ACHN (cell line): ENCODE data around the gene ADAD2.
"Not testable (repeated sequence)": the region's sequence is repeated elsewhere in the genome, so short reads cannot be mapped to it uniquely, and the experiment has no call there.

Source experiments
- DNase-seq: peaks from one replicate; pipeline ENCODE4 v3.0.0-alpha.2; 2015
- in situ Hi-C: cut with HindIII; loops from 2 replicates; pipeline ENCODE4 v1.10.0; 2017; ENCODE audit warnings: low sequenced_read_pairs, low pct_ligation_motif_present, low pct_unique_long_range_greater_than_20kb

Gene ADAD2

DNA sequence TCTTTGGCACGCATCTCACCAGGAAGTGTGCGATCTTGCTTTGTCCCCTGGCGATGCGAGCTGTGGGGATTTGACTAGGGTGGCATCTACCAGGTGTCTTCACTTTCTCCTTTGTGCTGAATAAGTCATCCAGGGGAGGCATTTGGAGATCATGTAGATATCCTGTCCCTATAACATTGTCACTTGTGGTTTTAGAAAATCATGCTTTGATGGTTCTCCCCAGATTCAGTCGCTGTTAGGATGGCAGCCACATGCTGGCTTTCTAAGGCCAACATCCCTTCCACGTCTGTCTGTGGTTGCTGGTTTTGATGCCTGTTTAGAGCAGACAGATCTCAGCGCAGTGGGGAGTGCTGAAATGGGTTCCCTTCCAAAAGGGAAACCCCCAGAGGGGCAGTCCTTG lies 2.5 kb downstream of the ADAD2 start:
- in situ Hi-C loops, result no loop called here
- DNase-seq, result no peak

DNA sequence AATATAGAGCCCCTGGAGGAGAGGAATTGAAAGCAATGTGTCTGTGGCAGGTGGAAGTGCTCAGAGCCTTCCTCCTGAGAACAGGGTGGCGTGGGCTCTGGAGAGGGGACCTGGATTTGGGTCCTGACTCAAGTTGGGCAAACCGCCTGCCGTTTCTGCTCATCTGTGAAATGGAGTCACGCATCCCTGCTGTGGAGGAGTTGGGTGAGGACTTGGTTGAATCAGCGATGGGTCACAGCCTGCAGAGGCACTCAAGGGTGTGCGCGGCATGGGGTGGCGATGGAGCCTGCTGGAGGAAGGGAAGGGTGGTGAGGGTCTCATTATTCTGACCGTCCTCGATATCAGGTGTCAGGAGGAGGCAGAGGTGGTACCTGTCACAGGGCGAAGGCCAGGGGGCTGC lies 3.1 kb downstream of the ADAD2 start:
- no peak for DNase-seq
- in situ Hi-C loops, result no loop called here

DNA sequence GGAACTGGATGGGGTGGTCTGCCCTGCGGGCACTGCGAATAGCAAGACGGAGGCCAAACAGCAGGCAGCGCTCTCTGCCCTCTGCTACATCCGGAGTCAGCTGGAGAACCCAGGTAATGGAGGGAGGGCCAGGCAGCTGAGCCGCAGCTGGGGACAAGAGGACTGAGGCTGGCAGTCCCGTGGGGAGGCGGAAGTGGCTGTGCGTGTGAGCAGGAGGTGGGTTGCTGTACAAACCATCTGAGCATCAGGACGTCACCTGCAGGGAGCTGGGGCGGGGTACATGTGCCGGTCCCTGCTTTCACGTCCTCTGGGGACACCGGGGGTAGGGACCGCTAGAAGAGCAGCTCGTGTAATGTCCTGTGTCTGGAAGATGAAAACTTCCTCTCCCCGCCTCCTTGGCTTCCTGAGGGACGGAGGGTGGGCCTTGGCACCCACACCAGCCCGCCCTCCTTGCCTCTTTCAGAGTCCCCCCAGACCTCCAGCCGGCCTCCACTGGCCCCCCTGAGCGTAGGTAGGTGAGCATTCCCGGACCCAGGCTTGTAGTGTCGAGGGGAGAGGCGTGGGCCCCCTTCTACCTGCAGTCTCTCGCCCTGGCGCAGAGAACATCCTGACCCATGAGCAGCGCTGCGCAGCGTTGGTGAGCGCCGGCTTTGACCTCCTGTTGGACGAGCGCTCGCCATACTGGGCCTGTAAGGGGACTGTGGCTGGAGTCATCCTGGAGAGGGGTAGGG lies 3.7 kb downstream of the ADAD2 start:
- in situ Hi-C loops, result no loop called here

DNA sequence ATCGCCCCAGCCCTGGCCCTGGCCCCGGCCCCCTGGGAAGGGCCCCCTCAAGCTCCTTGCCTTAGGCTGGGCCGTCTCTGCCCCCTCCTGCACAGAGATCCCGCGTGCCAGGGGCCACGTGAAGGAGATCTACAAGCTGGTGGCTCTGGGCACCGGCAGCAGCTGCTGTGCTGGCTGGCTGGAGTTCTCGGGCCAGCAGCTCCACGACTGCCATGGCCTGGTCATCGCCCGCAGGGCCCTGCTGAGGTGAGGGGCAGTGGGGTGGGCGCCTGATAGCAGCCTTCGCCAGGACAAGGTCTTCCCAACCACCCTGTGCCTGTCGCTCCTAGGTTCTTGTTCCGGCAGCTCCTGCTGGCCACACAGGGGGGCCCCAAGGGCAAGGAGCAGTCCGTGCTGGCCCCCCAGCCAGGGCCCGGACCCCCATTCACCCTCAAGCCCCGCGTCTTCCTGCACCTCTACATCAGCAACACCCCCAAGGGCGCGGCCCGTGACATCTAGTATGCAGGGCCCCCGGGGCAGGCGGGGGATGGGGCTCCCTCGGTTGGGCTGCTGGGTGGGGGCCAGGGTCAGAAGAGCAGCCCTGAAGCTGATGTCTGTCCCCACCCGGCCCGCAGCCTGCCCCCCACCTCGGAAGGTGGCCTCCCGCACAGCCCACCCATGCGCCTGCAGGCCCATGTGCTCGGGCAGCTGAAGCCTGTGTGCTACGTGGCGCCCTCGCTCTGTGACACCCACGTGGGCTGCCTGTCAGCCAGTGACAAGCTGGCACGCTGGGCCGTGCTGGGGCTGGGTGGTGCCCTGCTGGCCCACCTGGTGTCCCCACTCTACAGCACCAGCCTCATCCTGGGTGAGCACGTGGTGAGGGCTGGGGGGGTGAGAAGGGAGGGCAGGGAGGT lies 4.5 kb downstream of the ADAD2 start:
- no peak for DNase-seq
- in situ Hi-C loops, result no loop called here

More for the DNA sequence above, 3.7 kb downstream of the ADAD2 start:
- DNase-seq, result no peak

- DNase-seq, result no peak
- in situ Hi-C loops, result no loop called here
Measured at GRCh38 chr16:84196101-84196500, 5.1 kb downstream of the ADAD2 start.

- in situ Hi-C loops, result no loop called here
- no peak for DNase-seq
Measured at GRCh38 chr16:84196727-84197394, 5.9 kb downstream of the ADAD2 start.

DNA sequence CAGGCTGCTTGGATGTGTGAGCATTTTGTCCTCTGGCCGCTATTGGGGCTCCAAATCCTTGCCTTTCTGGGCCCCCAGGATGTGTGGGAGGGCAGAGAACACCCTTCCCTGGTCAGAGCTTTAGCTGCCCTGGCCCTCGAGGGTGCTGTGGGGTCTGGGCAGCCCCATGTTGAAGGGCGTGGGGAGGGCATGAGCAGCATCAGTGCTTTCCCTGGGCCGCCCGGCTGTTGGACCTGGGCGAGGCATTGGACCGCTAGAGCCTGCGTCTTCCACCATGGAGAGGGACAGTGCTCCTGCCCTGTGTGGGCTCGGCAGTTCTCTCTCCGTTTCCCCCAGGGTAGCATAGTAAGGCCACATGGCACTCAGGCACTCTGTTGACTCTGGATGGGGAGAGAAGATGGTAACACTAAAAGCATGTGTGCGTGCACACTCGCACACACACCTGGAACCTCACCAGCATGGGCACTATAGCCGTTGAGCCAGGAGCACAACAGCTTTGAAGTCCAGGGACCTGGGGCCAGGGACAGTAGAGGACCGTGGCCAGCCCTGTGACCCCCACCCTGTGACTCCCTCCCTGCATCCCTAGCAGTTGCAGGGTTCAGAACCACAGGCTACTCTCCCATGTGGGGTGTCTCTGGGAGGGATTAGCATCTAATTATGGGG lies 6.6 kb downstream of the ADAD2 start:
- in situ Hi-C loops, result no loop called here
- no peak for DNase-seq

GRCh38 chr16:84198401-84198800 lies 7.4 kb downstream of the ADAD2 start:
- DNase-seq, result peak; percentile 59

DNA sequence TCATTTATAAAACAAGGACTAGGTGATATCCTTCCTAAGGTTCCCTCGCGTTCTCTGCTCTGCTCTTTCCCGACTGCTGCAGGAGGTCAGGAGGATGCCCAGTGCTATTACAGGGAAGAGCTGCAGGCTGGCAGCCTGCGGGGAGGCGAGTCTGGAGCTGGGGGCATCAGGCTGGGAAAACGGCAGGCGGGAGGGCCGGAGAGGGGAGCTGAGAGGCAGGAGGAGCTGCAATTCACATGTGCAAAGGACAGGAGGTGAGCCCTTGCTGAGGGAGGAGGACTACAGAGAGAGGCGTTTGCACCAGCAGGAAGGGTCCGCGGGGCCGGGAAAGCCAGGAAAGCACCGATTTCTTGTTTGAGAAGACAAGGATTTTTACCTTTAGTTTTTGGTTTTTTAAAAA lies 8.1 kb downstream of the ADAD2 start:
- in situ Hi-C loops, result no loop called here
- no peak for DNase-seq

More at GRCh38 chr16:84198401-84198800, 7.4 kb downstream of the ADAD2 start:
- in situ Hi-C loops, result no loop called here

DNA sequence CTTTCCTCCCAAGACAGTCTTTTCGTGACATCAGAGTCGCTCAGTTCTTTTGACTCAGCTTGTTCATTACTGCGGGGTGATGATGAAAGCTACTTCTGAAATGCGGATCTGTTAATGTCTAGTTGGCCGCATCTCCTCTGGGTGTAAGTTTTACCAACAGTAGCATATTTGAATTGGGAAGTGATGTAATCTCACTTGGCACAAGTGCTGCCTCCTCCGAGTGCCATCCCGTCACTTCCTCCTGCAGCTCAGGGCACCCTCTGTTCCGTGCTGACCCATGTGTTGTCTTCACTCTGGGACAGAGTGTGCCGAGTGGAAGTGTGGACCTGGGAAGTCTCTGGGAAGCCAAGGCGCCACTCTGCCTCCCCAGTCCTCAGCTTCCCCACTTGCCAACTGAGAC lies 8.9 kb downstream of the ADAD2 start:
- in situ Hi-C loops, result no loop called here
- no peak for DNase-seq

DNA sequence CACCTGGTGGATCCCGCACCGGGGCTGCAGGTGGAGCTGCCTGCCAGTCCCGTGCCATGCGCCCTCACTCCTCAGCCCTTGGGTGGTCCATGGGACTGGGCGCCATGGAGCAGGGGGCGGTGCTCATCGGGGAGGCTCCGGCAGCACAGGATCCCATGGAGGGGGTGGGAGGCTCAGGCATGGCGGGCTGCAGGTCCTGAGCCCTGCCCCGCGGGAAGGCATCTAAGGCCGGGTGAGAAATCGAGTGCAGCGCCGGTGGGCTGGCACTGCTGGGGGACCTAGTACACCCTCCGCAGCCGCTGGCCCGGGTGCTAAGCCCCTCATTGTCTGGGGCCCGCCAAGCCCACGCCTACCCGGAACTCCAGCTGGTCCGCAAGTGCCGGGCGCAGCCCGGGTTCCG lies 13.6 kb downstream of the ADAD2 start:
- DNase-seq, in situ Hi-C loops: not testable (repeated sequence)

DNA sequence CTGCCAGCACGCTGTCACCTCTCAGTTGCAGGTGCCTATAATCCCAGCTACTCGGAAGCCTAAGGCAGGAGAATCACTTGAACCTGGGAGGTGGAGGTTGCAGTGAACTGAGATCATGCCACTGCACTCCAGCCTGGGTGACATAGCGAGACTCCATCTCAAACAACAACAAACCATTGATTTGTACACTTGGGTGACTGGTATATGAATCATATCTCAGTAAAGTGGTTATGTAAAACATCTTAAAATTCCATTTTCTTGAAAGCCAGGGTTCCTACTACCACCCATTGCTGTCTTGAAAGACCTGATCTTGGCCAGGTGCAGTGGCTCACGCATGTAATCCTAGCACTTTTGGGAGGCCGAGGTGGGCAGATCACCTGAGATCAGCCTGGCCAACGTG lies 14.2 kb downstream of the ADAD2 start:
- DNase-seq, in situ Hi-C loops: not testable (repeated sequence)

DNA sequence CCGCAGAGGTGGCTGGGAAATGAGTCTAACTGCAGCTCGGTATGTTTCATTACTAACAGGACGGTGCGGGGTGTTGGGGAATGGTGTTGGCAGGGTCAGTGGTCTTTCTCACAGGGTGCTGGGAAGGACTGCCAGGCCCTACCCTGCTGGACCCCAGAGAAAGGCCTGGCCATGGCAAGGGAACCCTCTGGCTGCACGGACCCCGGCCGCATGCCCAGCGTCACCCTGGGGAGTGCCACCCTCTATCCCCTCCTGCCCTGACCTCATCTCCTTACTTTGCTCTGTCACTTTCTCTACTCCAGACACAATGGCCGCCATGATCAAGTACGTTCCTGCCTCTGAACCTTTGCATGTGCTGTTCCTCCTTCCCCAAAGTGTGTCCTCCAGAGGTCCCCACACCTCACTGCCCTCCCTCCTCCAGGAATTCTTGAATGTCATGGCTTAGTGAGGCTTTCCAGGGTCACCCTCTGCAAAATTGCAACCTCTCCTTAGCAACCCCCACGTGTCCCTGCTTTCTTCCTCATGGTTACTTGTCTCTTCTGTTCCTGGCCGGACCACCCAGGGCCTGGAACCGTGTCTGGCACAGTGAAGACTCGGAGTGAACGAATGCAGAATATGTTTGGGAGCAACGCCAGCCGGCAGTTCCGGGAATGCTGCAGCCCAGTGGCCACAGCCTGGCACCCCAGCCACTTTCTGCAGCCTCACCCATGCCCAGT lies 15.2 kb downstream of the ADAD2 start:
- no peak for DNase-seq
- in situ Hi-C loops, result no loop called here

- in situ Hi-C loops, result no loop called here
- peak; percentile 31 for DNase-seq
Measured at GRCh38 chr16:84207251-84207650, 16.3 kb downstream of the ADAD2 start.

GRCh38 chr16:84207879-84208278 lies 16.9 kb downstream of the ADAD2 start:
- in situ Hi-C loops, result no loop called here
- no peak for DNase-seq

DNA sequence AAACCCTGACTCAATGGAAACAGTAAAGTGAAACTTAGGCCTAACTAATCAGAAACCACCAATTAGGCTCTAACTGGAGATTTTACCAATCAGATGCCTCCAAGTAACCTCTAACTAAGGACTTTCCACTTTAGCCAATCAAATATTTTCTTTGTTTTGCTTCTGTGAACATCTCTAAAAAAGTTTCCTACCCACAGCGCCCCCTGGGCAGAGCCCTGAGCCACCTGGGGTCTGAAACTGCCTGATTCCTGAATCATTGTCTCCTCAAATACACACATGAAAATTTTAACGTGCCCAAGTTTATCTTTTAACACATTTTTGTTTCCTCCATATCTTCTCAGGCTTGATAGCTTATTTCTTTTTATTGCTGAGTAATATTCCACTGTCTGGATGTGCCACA lies 19.0 kb downstream of the ADAD2 start:
- DNase-seq, result no peak
- in situ Hi-C loops, result no loop called here

- in situ Hi-C loops, result no loop called here
- no peak for DNase-seq
Measured at GRCh38 chr16:84212154-84212553, 21.2 kb downstream of the ADAD2 start.

DNA sequence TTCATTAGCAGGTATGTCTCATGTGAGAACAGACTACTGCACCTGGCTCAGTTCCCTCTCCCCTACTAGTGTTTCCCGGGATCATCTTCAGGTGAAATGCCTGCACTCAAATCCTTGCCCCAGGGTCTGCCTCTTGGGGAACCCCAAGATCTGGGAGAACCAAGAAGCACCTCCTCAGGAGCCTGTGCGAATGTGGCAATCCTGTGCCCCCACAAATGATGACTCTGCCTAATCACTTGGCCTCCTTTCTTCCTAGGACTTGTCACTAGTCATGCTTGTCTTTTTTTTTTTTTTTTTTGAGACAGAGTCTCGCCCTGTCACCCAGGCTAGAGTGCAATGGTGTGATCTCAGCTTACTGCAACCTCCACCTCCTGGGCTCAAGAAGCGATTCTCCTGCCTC lies 21.7 kb downstream of the ADAD2 start:
- no peak for DNase-seq
- in situ Hi-C loops, result no loop called here
